HTR-8/SVneo (cell line): ENCODE results near the gene PRDM16.
A peak's percentile ranks its signal among the peaks of the same experiment; 100 is the strongest.

Source experiments
- DNase-seq: peaks from one replicate; pipeline ENCODE4 v3.0.0; 2011; ENCODE audit warnings: low spot score, mixed read lengths; ENCODE audit not compliant: insufficient read length
- FAIRE-seq: peaks from 2 replicates; lab custom pipeline; 2011; peaks lifted over from hg19 to GRCh38; lab: Jason Lieb, UNC

The PRDM16 gene

DNA sequence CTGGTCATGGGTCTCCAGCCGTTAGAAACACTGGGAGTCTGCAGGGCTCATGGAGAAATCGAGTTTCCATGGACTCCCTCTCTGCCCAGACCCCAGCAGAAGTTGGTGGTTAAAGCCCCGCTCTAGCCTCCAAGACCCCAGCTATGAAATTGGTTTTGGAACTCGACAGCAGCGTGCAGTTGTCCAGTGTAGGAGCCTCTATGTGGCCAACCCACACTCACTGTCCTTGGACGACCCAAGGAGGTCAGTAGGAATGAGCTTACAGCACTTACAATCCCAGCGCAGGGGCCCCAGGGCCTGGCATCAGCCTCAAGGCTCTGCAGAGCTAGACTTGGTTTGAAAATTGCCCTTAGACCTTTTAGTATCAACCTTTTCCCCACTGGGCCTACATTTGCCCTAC is 3.2 kb upstream of the PRDM16 start:
- FAIRE-seq (no peak), DNase-seq (no peak)

DNA sequence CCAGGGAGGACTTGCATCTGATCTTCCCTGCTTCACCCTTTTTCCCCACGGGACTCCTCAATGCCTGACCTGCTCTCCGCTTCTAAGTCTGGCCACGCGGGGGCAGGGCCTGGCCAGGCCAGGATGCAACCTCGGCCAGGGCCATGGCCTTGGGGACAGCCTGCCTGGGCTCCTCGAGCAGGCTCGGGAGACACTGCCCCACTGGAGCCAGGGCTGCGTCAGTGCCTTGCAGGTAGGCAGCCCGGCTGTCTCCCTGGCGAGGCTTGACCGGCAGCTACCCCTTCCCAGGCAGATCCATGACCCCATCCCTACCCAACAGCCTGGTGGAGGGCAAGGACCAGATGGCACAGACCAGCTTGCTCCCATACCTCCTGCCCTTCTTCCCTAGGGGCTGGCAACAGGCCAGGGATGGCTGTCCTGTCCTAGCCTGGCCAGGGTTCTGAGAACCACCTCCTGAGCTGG is 2.7 kb upstream of the PRDM16 start:
- no peak for FAIRE-seq

DNA sequence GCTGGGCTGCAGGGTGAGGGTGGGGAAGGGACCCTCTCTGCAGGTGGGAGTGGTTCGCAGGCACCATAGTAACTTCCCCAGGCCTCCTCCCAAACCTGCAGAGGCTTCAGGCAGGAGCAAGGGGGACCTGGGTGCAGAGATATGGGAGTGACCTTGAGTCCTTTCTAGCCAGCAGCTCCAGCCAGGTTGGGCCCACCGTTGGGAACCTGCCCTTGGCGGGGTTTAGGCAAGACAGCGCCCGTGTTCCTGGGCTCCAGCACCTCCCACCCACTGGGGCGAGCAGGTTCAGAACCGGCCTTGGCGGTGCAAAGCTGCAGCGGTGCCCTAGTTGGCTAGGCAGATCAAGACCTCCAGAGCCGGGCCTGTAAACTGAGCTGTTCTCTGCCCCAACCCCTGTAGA is 2.2 kb upstream of the PRDM16 start:
- no peak for FAIRE-seq
- DNase-seq: no peak

More for the DNA sequence above, 2.7 kb upstream of the PRDM16 start:
- no peak for DNase-seq

DNA sequence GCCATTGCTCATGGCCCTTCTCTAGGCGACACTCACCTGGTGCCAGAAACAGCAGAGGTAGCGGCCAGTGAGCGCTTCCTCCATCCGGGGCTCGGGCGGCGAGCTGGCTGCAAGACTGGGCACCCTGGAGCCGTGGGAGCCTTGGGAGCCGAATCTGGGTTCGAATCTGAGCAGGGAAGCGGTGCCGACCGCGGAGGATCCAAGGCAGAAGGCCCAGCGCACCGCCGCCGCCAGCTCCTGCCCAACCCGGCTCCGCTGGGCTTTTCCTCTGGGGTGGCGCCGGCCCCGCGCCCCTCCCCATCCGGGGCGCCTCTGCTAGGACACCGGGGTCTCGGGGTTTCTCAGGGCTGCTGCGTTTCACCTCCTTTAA is 1.7 kb upstream of the PRDM16 start:
- FAIRE-seq: no peak
- DNase-seq: no peak

DNA sequence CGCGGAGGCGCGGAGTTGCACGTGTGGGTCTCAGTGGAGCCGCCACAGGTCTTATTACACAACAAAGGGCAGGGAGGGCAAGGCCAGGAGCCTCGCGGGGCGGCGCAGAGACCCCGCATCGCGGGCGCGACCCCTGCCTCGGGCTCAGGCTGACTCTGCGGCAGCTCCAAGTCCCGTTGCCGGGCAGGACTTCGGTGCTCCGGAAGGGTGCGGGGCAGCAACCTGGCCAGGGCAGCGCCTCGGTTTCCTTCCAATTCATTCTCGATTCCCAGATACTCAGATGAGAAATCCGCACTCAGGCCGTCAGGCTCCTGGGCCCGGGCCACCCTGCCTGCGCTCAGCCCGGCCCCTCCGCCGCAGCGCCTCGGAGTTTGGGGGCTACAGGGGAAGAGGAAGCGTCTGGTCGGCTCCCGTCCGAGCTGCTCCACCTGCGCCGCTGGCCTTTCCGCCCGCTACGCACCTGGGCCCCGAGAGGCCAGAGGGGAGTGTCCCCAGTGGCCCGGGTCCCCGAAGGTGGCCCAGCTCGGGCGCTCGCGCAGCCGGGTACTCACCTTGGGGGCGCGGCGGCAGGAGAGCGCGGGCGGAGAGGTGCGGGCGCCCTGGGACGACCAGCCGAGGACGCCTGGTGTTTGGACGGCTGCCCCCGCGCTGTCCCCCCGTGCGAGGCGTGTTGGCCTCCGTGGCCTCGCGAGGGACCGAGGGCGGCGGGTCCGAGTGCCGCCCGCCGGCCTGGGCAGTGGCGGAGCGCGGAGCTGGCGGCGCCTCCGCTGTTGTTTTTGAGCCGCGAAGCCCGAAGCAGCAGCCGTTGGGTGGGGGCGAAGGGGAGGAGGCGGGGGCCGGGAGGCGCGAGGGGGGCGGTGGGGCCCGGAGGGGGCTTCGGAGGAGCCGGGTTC is 1.1 kb upstream of the PRDM16 start:
- FAIRE-seq (no peak), DNase-seq (no peak)

DNA sequence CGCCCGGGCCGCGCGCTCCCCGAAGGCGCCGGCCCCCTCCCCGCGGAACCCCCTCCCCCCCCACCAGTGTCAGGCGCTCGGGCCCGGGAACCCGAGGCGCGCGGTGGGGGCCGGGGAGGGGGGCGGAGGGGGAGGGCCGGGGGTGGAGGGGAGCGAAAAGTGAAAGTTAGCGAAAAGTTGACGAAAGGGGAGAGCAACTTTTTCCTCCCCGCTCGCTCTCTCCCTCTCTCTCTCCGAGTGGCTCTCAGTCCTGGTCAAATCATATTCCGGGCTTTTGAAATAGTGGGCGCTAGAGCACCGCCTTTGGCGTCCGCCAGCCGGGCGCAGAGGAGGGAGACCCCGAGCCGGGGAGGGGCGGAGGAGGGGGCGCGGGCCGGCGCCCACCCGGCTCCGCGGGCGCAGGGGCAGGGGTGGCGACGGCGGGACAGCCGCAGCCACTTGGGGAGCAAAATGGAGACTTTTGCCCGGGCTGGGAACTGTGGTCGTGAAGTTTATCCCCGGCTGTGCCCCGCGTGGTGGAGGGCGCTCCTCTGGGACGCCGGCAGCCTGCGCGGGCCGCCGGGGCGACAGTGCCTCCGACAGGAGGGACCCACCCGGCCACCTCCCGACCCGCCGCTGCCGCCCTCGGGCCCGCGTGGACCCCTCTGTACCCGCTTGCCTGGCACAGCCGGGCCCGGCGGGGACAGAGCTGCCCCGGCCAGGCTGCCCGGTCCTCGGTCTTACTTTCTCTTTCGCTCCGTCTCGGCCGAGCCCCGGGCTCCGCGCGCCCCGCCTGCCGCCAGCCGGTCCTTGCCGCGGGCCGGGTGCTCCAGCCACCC is 697 bp downstream of the PRDM16 start:
- peak; percentile 51 for DNase-seq

DNA sequence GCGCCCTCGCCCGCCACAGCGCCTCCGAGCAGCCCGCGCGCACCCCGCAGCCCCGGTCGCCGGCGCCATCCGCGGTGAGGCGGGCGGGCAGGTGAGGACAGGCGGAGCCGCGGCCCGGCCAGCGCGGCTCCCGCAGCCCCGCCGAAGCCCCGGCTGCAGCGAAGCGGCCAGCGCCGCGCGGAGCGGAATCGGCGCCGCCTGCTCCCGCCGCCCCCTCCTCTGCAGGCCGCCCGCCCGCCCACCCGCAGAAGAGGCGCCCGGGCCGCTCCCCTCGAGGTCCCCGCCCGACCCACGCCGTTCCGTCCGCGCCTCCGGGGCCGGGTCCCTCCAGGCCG is 1.3 kb downstream of the PRDM16 start:
- DNase-seq (no peak), FAIRE-seq (no peak)

More for the DNA sequence above, 697 bp downstream of the PRDM16 start:
- FAIRE-seq: no peak

DNA sequence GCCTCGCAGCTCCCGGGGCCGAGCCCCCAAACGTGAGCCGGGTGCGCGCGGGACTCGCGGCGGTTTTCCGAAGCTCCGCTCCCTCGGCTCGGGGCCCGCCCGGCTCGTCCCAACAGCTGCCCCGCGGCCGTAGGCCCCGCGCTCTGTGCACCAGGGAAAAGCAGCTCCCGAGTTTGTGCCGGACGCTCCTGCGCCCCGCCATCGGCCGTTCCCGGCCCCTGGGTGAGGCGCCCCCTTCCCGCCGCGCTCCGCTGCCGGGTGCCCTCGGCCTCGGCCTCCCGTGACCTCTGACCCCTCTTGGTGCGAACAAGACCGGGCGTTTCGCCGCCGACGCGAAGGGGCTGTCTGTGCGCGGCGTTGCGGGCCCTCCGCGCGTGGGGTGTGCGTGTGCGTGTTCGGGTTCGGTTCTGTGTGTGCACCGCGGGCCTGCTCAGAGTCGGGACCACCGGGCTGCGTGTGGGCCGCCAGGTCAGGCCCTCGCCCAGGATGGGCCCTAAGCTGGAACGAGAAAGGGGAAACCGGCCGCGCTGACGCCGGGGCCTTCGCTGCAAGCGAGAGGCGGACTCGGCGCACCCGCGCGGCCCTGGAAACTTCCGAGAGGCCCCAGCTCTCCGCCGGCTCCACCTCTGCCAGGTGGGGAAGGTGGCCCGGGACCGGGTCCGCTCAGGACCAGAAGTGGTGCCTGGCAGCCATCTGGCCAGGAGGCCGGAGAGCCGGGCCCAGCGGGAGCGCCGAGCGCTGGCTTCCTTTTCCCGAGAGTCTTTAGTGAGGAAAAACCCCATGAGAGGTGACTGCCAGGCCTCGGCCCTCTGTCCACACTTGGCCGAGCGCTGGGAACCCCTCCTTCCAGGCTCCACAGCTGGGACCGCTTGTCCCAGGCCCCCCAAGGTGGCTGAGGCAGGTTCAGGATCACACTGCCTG is 1.9 kb downstream of the PRDM16 start:
- FAIRE-seq (no peak), DNase-seq (no peak)

DNA sequence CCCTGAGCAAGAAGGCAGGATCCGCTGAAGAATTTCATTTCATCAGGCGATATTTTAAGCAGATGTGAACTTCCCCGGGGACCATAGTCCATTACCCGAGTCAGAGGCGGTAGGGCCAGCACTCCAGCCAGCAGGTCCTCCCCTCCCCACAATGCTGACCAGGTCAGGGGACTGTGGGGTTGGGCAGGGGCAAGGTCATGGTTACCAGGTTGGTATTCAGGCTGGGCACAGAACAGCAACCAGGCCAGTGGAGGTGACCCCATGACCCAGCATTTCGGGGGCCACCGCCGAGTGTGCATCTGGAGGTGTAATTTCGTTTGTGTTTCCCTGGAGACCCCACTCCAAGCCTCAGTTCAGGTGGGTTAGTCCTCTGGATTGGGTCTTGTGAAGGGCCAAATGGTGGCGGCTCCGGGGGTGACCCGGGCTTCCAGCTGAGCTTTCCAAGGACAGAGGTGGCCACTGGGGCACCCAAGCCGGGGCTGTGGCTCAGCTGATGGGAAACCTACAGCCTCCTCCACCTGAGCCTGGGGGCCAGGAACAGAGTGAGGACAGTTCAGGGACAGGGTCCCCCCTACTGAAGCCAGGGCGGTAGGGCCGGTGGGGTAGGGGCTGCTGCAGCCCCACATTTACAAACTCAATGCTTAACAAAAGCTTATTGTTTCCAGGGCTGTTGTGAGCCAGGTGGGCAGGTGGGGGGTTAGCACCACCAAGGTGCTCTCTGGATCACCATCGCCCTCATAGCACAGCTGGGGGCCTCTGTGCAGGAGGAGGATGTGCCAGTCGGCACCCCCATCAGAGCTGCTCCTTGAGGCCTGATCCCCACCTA is 2.8 kb downstream of the PRDM16 start:
- FAIRE-seq: no peak
- no peak for DNase-seq

DNA sequence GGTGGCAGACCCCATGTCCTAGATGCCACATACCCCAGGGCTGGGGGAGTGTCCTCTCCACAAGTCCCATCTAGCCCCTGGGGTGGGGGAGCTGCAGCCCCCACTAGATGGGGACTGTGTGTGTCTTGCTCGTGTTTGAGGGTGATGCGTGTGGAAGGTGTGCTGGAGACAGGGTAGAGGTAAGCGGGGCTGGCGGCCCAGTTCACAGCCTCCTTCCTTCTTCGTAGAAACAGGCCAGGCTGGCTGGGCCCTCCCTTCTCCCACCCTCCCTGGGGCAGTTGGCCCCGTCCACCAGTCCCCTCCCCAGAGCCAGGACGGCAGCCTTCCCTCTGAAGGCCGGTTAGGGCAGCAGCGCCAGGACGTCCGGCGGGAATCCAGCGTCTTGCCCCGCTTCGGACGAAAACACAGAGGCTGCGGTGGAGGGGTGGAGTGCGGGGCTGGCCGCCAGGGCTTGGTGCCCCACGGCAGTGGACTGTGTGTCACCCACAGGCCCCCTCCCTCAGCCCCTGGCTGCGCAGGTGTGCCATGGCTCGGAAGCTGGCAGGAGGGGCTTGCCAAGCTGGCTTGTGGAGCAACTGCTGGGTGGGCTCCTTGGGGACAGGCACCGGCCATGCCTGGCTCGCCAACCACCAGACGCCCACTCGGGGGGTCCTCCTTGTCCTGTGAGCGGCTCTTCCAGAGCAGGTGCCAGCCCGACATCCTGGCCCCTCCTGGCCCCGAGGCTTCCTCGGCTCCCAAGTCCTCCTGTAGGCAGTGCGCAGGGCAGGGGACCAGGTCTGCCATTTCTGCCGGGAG is 3.6 kb downstream of the PRDM16 start:
- FAIRE-seq: no peak
- DNase-seq: no peak

DNA sequence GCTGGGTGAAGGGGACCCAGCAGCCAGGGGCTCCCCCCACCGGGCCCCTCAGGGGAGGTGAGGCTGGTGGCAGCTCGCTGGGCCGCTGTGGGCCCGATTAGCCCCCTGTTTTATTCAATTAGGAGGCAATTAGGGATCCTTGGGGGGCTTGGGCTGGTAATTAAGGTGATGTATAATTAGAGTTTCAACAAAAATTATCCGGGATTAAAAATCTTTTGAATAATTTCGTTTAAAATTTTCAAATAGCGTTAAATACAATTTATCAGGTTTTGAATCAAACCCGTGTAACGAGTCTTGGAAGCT is 4.1 kb downstream of the PRDM16 start:
- no peak for FAIRE-seq
- no peak for DNase-seq

DNA sequence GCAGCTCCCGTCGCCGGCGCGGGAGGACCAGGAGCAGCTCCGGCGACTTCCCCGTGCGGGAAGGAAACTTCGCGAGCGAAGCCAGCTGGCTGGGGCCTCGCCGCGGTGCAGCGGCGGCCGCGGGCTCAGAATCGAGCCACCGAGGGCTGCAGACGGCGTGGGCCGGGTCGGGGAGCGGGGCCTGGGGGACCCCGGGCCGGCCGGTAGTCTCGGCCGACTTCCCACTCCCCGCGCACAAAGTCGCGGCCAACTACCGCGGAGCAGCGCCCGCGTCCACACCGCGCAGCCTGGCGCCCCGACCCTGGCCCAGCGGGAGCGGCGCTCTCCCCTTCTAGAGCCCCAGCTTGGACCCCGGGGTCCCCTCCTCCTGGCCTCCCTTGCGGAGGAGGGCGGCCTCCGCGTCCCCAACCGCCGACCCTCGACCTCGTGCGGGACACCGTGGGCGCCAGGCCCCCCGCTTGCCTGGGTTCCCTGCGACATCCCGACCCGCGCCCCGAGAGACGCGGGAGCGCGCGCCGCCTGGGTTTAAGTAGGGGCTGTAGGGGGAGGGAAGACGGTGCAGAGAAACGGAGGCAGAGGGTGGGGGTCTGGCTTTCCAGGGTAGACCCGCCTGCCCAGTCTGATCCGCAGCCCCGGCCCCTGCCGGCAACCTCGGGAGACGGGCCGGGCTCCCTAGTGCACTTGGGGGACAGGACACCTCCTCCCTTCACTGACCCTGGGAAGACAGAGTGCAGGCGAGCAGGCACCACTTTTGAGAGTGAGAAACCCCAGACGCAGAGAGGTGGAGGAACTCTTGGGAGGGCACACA is 4.7 kb downstream of the PRDM16 start:
- FAIRE-seq: no peak

DNA sequence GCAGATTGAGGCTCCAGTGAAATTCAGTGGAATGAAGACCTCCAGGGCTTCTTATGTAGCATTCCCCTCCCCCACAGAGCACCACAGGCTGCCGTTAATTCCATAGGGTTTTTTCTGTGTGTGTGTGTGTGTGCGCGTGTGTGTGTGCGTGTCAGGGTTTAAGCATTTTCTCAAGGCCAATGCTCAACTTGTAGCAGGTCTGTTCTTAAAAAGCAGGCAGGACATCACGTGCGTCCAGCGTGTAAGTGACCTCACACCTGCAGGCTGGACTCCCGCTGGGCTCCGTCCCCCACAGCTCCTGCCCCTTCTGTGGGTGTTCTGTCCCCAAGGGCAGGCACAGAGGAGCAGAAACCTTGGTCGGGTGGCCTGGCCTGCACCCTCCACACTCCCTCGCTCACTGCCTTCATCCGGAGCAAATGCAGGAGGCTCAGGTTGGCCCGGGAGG is 5.3 kb downstream of the PRDM16 start:
- no peak for DNase-seq
- FAIRE-seq: no peak

More for the DNA sequence above, 4.7 kb downstream of the PRDM16 start:
- DNase-seq: no peak

DNA sequence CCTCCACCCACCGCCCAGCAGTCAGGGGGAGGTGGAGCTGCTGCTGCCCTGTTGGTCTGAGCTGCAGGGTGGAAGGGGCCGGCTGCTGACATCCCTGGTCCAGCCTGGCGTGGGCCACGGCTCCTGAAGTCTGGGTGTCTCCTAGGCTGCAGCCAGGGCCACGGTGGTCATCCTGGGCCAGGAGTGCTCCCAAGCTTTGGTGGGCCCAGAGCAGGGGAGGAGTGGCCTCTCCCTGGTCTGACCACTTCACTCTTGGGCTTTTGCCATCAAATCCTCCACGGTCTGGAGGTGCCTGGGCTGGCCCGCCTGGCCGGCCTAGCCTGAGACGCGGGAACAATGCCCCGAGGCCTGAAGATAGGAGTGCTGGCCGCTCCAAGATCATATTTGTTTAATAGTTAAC is 5.8 kb downstream of the PRDM16 start:
- DNase-seq (no peak), FAIRE-seq (no peak)

DNA sequence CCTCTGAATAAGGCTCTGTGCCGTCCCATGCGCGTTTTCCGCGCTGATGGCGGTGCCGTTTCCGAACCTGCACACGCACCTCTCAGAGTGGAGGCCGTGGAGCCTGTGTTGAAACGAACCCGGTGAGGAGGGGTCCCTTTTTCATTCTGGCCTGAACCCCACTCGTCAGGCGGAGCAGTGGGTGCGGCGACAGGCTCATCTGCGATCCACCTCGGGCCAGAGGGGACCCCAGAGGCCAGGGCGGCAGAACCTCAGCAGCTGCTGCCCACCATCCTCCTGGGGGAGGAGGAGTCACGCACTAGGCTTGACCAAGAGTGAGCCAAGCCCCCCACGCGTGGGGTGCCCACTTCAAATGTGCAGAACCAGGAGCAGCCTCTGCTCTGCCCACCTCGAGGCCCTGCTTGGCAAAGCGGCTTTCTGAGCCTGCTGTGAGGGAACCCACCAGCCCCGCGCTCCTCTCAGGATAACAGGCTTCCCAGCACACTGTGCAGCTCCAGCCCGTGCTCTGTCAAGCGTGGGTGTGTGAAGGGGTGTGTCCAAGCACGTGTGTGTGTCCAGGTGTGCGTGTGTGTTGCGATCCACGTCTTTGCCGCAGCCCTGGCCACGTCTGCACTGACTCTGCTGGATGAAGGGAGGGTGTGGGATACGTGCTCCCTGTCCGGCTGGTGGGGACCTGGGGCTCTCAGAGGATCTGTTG is 6.8 kb downstream of the PRDM16 start:
- no peak for DNase-seq

DNA sequence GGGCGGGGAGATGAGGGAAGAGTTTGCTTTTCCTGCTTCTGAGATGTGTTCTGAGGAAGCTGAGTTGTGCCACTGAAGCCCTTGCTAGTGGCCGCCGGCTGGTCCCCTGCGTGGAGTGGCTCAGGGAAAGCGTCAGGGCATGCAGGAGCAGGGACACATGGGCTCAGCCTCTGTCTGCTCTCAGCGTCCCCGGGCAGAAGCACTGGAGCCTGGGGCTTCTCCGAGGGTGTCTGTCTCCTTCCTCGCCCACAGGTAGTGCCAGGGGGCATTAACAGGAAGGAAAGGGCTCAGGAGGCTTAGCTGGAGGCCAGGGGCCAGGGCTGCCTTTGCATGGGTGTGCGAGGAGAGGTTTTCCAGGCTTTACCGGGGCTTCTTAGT is 7.3 kb downstream of the PRDM16 start:
- no peak for DNase-seq
- FAIRE-seq: no peak

More for the DNA sequence above, 6.8 kb downstream of the PRDM16 start:
- FAIRE-seq: no peak

DNA sequence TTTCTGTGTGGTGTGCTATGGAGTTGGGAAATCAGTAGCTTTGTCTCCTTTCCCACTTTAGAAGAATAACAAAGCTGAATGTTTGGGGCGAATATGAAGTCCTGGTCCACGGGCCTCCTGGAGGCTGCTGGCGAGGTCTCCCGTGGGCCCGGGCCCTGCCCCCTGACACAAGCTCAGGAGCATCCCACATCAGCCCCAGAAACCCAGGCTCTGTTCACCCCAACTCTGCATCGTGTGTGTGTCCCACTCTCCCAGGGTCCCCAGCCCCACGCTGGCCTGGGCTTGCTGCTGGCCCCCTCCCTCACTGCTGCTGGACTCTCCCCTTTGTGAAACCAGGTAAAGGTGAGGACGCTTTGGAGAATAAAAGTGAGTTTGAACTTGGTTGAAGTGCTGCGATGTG is 8.1 kb downstream of the PRDM16 start:
- FAIRE-seq: no peak
- no peak for DNase-seq
